NAMALWA (cell line): ENCODE data around the gene ANP32A.
"Not testable (repeated sequence)": the region's sequence is repeated elsewhere in the genome, so short reads cannot be mapped to it uniquely, and the experiment has no call there.

Experiments
- DNase-seq: peaks from one replicate; pipeline ENCODE4 v3.0.0-alpha.2; 2015; ENCODE audit warnings: low spot score

ANP32A gene

DNA sequence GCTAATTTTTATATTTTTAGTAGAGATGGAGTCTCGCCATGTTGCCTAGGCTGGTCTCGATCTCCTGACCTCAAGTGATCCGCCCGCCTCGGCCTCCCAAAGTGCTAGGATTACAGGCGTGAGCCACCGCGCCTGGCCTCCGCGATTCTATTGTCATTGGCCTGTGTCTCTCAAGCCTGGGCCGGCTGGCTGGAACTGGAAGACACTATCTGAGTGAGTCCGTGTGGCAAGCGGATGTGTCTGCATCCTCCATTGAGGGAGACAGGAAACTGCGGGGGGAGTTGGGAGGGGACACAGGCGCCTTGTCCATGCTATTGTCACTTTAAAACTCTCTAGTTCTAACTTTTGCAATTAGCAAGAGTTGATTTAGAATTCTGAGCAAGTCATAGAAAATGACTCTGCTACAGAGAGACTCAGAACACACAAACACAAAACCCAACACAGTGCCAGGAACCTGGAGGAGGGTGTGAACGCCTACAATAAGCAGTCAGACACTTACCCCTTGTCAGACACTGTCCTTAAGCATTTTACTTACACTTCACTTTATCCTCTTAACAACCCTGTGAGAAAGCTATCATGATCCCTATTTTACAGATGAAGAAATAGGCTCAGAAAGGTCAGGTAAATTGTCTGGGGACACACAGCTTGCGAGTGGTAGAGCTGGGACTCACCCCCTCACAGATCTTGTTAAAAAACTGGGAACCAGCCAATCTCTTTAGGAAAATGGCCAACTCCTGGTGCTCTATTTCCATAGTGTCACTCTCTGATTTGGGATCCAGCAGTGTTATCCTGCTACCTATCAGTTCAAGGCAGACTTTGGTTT lies 38.7 kb downstream of the ANP32A start:
- DNase-seq, result no peak

GRCh38 chr15:68781217-68781616 lies 39.5 kb downstream of the ANP32A start:
- DNase-seq, result no peak

GRCh38 chr15:68778876-68779275 lies 41.8 kb downstream of the ANP32A start:
- DNase-seq, result peak; percentile 26

- DNase-seq, result no peak
Measured at GRCh38 chr15:68776477-68777270, 44.0 kb downstream of the ANP32A start.

DNA sequence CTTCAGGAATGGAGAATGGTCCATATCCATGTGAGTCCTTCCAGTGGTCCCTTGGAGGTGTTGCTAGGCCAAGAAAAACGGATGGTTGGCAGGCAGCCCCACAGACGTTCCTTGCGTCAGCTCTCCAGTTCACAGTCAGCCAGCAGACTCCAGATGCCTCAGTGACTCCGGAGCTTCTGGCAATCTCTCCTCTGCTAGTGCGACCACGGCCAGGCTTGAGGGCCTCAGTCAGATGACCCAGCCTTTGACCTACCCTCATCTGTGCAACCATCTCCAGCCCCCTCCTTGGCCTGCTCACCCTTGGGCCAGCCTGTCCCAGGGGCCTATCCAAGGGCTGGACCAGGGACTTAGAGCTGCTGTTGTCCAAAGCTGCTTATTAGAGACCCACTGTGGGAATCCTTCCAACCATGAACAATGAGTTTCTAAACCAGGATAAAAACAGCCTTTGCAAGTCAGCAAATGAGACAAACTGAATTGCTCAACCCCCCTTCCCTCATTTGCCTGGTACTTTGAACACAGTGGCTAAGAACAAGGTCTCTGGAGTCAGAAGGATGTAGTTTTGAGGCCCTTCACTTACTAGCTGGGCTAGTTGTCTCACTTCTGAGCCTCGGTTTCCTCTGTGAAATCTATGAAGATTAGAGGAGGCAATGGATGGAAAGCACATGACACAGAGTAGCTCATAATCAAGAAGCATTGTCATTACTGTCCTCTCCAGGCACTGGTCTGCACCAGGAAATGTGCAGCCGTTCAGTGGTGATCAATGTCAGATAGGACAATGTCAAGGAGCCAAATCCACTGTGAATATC lies 44.8 kb downstream of the ANP32A start:
- no peak for DNase-seq

GRCh38 chr15:68775236-68775577 lies 45.5 kb downstream of the ANP32A start:
- DNase-seq, result no peak

- no peak for DNase-seq
Measured at GRCh38 chr15:68774521-68775235, 46.0 kb downstream of the ANP32A start.

DNA sequence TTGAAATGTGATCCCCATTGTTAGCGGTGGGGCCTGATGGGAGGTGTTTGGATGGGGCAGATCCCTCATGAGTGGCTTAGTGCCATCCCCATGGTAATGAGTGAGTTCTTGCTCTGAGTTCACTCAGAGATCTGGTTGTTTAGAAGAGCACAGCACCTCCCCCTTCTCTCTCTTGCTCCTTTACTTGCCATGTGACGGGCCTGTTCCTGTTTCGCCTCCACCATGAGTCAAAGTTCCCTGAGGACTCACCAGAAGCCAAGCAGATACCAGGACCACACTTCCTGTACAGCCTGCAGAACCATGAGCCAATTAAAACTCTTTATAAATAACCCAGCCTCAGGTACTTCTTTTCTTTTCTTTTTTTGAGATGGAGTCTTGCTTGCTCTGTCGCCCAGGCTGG lies 46.6 kb downstream of the ANP32A start:
- DNase-seq, result no peak

GRCh38 chr15:68773036-68773435 lies 47.7 kb downstream of the ANP32A start:
- DNase-seq, result no peak

DNA sequence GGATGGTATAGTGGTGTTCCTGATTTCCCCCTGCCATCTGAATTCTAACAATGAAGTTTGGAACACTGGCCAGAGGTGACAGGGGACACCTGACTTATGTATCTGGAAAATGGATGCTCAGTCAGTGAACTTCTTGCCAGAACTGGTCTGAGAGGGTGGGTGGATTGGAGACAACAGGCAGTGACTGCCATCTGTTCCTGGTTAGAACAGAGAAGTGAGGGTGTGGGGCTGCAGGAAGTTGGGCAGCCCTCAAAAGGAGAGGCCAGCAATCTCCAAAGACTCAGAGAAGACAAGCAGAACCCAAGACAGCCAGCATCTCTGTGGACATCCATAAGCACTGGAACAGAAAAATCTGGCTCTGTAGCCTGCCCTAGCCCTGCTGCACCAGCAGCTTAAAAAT lies 50.5 kb downstream of the ANP32A start:
- DNase-seq, result no peak

GRCh38 chr15:68769702-68770101 lies 51.0 kb downstream of the ANP32A start:
- DNase-seq, result no peak

DNA sequence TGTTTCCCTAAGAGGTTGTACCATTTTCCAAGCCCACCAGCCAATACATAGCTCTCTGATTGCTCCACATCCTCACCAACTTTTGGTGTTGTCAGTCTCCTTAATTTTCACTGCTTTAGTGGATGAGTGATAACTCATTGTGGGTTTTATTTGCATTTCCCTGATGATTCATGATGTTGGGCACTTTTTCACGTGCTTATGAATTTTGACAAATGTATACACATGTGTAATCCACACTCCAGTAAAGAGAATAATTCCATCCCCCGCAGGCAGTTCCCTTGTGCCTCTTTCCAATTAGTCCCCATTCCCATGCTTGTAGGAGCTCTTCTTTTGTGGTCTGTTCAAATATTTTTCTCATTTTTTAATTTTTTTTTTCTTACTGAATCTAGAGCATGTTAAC lies 52.4 kb downstream of the ANP32A start:
- DNase-seq, result no peak

DNA sequence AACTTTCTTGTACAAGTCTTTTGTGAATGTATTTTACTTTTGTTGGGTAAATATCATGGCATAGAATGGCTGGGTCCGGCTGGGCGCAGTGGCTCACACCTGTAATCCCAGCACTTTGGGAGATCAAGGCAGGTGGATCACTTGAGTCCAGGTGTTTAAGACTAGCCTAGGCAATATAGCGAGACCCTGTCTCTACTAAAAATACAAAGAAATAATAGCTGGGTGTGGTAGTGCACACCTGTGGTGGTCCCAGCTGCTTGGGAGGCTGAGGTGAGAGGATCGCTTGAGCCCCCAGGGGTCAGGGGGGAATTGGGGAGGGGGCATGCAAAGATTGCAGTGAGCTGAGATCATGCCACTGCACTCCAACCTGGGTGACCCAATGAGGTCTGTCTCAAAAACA lies 52.9 kb downstream of the ANP32A start:
- DNase-seq, result no peak

GRCh38 chr15:68765602-68766368 lies 54.9 kb downstream of the ANP32A start:
- no peak for DNase-seq

- DNase-seq, result no peak
Measured at GRCh38 chr15:68764090-68764489, 56.6 kb downstream of the ANP32A start.

DNA sequence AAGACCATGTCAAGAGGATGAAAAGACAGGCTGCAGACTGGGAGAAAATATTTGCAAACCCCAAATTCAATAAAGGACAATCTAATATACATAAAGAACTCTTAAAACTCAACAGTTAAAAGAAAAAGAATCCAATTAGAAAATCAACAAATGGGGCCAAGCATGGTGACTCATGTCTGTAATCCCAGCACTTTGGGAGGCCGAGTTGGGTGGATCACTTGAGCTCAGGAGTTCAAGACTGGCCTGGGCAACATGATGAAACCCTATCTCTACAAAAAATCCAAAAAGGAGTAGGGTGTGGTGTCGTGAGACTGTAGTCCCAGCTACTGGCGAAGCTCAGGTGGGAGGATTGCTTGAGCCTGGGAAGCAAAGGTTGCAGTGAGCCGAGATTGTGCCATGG lies 57.6 kb downstream of the ANP32A start:
- DNase-seq, result no peak

DNA sequence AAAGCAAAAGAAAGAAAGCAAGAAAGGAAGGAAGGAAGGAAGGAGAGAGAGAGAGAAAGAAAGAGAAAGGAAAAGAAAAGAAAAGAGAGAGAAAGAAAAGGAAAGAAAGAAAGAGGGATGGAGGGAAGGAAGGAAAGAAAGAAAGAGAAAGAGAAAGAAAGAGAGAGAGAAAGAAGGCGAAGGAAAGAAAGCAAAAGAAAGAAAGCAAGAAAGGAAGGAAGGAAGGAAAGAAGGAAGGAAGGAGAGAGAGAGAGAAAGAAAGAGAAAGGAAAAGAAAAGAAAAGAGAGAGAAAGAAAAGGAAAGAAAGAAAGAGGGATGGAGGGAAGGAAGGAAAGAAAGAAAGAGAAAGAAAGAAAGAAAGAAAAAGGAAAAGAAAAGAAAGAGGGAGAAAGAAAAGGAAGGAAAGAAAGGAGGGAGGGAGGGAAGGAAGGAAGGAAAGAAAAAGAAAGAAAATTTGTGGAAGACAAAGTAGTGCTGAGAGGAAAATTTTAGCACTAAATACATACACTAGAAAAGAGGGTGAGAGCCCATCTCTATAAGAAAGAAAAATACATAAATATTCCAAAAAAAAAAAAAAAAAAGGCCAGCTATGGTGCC lies 60.6 kb downstream of the ANP32A start:
- DNase-seq, result not testable (repeated sequence)

DNA sequence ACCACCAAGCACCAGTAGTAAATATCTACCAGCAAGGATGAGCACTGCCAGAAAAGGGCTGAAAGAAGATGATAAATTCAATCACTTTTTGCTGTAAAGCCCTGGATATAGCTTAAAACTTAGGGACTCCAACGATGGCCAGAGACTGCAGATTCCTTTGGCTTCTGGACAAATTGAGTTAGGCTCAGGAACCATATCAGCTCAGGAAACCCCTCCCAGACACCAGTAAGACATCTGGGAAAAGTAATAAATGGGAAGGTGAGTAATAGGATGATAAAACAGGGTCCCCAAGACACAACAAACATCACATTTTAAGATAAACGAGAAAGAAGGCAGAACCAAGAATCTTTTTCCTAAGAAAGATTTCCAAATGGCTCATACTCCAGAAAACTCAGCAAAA lies 65.0 kb downstream of the ANP32A start:
- no peak for DNase-seq

- DNase-seq, result no peak
Measured at GRCh38 chr15:68751622-68752021, 69.1 kb downstream of the ANP32A start.

GRCh38 chr15:68749793-68750192 lies 70.9 kb downstream of the ANP32A start:
- no peak for DNase-seq

DNA sequence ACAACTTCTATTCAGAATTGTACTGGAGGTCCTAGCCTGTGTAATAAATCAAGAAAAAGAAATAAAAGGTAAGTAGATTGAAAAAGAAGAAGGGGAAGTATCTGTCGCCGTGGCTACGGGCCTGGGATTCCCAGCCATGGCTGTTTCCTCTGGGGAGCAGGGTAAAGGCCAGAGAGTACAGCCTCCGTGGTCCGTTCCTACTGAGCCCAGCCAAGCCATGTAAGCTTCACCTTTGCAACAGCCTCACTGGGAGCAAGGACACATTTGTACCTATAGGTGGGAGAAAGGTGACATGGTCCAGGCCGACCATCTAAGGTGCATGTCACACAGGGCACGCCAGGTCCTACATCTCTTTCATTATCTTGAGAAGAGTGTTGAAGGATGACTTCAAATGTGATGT lies 71.3 kb downstream of the ANP32A start:
- no peak for DNase-seq
